ENCODE data around the gene GMPR2.

DNA sequence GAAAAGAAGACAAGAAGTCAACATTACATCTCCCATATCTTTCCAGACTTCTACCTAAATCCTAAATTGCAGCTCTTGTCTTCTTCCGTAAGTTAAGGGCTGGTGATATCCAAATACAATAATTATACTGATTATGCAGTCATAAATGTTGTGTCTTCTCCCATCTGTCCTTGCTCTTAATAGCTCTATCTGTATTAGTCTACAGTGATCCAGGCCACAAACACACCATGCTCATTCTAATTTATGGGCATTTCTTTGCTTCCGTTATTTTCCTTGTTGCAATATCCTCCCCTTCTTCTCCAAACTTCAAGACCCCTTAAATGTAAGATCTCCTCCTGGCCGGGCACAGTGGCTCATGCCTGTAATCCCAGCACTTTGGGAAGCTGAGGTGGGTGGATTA, 13.2 kb upstream of the GMPR2 start:
- TF ChIP-seq, protein P1, sequence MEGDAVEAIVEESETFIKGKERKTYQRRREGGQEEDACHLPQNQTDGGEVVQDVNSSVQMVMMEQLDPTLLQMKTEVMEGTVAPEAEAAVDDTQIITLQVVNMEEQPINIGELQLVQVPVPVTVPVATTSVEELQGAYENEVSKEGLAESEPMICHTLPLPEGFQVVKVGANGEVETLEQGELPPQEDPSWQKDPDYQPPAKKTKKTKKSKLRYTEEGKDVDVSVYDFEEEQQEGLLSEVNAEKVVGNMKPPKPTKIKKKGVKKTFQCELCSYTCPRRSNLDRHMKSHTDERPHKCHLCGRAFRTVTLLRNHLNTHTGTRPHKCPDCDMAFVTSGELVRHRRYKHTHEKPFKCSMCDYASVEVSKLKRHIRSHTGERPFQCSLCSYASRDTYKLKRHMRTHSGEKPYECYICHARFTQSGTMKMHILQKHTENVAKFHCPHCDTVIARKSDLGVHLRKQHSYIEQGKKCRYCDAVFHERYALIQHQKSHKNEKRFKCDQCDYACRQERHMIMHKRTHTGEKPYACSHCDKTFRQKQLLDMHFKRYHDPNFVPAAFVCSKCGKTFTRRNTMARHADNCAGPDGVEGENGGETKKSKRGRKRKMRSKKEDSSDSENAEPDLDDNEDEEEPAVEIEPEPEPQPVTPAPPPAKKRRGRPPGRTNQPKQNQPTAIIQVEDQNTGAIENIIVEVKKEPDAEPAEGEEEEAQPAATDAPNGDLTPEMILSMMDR (IDR thresholded peaks at IDR 0.05), result no peak
- TF ChIP-seq POLR2A (IDR thresholded peaks at IDR 0.05), result no peak
